Measurements from ENCODE around the gene FRMD4A.

DNA sequence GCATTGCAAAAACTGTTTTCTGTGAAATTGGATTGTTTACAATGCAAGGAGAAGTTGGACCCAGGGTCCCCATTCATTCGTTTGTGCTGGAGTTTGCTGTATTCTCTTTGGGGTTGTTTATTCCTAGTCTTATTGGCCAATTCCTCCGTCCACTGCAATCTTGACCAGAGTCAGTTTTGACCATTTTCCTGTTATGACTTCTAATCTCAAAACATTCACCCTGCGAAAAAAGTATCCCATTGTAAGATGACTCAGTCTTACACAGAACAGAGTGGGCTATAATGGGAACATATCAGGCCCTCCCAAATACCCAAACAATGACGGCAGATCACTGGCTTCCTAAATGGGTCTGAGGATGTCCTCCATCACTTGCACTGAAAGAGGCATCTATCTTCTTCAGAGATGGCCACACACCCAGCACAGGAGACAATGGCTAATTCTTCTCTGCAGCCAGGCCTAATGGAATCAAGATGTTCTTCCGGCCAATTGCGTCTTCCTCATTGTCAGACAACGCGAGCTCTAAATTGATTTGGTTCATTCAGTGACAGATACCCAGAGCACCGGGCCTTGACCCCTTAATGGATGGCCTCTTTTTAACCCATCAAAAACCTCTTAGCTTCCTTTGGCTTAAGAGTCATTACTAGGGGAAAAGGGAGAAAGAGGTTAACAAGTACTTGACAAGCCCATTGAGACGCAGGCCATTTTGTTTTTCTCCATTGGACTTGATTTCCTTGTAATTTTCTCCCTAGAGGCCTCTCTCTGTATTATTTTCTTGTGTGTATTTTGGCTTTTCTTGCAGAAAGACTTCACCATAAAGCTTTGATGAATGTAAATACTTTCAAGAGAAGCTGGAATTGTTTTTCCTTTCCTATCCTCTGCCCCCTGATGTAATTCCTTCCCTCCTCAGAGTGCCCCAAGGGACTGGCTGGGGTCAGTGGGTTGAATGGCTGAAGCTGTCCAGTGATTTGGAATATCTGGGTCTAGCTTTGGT lies 614.3 kb downstream of the FRMD4A start:
- TF ChIP-seq, protein P1, sequence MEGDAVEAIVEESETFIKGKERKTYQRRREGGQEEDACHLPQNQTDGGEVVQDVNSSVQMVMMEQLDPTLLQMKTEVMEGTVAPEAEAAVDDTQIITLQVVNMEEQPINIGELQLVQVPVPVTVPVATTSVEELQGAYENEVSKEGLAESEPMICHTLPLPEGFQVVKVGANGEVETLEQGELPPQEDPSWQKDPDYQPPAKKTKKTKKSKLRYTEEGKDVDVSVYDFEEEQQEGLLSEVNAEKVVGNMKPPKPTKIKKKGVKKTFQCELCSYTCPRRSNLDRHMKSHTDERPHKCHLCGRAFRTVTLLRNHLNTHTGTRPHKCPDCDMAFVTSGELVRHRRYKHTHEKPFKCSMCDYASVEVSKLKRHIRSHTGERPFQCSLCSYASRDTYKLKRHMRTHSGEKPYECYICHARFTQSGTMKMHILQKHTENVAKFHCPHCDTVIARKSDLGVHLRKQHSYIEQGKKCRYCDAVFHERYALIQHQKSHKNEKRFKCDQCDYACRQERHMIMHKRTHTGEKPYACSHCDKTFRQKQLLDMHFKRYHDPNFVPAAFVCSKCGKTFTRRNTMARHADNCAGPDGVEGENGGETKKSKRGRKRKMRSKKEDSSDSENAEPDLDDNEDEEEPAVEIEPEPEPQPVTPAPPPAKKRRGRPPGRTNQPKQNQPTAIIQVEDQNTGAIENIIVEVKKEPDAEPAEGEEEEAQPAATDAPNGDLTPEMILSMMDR (conservative IDR thresholded peaks at IDR 0.05; ENCODE audit: low read depth, low read length) = no peak
- TF ChIP-seq EZH2phosphoT487 (IDR thresholded peaks at IDR 0.05; ENCODE audit: borderline replicate concordance, low read length) (no peak), EZH2 (IDR thresholded peaks at IDR 0.05; ENCODE audit: low read length, unreplicated experiment) (no peak)
